Measurements from ENCODE around the gene TMEM222. TPM values are rescaled to one million over a fixed set of nuclear protein-coding genes. Genes with fewer than 3 reads are reported as not detected.

The TMEM222 gene
- total RNA-seq, 1 experiment from 2014 or later, result 57.4 TPM

DNA sequence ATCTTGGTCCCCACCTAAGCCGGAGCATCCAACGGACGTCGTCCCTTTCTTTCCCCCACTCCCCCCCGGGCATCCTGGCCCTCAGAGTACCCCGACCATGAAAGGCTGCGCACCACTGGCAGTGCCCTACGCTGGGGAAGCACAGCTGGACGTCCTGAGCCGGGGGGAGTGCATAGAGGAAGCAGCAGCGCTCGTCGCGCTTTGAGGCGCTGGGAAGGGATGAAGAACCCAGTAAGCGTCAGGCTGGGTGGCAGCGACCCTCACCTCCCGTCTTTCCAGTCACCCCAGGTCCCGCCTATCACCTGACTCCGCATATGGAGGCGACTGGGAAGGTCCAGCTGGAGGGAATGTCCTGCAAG, 39.1 kb downstream of the TMEM222 start:
- no TSS peak for BruUV-seq (replicated peaks)
- H3K27me3 ChIP-seq (ENCODE audit: low read length), result no peaks in the 10 kb centered on the region
- no peaks in the 10 kb centered on the region for H3F3A ChIP-seq (ENCODE audit: low read length, unreplicated experiment)
- H3K27ac ChIP-seq (ENCODE audit: low read length), result no peak overlapping the region
- no peak overlapping the region for H2AFZ ChIP-seq (ENCODE audit: low read length)
- H3K9ac ChIP-seq (ENCODE audit: low read length), result no peak overlapping the region
- H3K36me3 ChIP-seq (ENCODE audit: low read depth, low read length), result peaks cover 10% of the 10 kb centered on the region
- ChIA-PET POLR2A (ENCODE audit: unreplicated experiment) (no interaction called here), CTCF (no interaction called here)
- H3K4me3 ChIP-seq (ENCODE audit: low read length), result no peak overlapping the region
- peaks cover 6% of the 10 kb centered on the region for H3K4me1 ChIP-seq (ENCODE audit: insufficient read depth, low read length)
- H3K9me3 ChIP-seq (ENCODE audit: low read length), result no peaks in the 10 kb centered on the region
- ATAC-seq, result no peak
- H3K79me2 ChIP-seq (ENCODE audit: low read length), result peaks cover 10% of the 10 kb centered on the region
- H4K20me1 ChIP-seq (ENCODE audit: low read length), result no peaks in the 10 kb centered on the region
- no peak for DNase-seq
- no peak for TF ChIP-seq EZH2phosphoT487 (IDR thresholded peaks at IDR 0.05; ENCODE audit: borderline replicate concordance, low read length)
- no peak for TF ChIP-seq EZH2 (IDR thresholded peaks at IDR 0.05; ENCODE audit: low read length, unreplicated experiment)
- TF ChIP-seq, protein P1, sequence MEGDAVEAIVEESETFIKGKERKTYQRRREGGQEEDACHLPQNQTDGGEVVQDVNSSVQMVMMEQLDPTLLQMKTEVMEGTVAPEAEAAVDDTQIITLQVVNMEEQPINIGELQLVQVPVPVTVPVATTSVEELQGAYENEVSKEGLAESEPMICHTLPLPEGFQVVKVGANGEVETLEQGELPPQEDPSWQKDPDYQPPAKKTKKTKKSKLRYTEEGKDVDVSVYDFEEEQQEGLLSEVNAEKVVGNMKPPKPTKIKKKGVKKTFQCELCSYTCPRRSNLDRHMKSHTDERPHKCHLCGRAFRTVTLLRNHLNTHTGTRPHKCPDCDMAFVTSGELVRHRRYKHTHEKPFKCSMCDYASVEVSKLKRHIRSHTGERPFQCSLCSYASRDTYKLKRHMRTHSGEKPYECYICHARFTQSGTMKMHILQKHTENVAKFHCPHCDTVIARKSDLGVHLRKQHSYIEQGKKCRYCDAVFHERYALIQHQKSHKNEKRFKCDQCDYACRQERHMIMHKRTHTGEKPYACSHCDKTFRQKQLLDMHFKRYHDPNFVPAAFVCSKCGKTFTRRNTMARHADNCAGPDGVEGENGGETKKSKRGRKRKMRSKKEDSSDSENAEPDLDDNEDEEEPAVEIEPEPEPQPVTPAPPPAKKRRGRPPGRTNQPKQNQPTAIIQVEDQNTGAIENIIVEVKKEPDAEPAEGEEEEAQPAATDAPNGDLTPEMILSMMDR (conservative IDR thresholded peaks at IDR 0.05; ENCODE audit: low read depth, low read length), result no peak
- no peaks in the 10 kb centered on the region for H3K9me2 ChIP-seq (replicated peaks; ENCODE audit: low read length)
- intact Hi-C loops (cut with micrococcal nuclease), result no loop called here
- H3K4me2 ChIP-seq (ENCODE audit: low read length), result no peak overlapping the region

DNA sequence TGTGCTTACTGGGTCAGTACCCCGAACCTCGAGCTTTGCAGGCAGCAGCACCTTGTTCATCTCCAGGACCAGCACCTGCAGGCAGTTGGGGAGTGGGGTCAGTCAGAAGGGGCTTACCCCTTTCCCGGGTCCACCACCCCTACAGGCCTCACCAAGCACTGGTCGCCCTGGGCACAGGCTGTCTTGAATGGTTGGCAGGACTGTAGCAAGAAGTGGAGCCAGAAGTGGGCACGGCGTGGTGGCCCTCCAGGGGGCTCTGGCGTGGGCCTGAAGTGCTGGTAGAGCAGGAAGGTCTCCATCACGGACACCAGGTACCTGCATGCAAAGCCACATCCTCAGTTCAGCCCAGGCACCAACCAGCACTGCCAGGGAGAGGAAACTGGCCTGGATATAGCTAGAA, 39.6 kb downstream of the TMEM222 start:
- CTCF ChIA-PET, result no interaction called here
- Histone ChIP-seq H3K4me2 (ENCODE audit: low read length) (no peak overlapping the region), H3K79me2 (ENCODE audit: low read length) (peaks cover 10% of the 10 kb centered on the region), H3K4me3 (ENCODE audit: low read length) (no peak overlapping the region), H3F3A (ENCODE audit: low read length, unreplicated experiment) (no peaks in the 10 kb centered on the region), H4K20me1 (ENCODE audit: low read length) (no peaks in the 10 kb centered on the region), H3K27ac (ENCODE audit: low read length) (no peak overlapping the region), H3K36me3 (ENCODE audit: low read depth, low read length) (peaks cover 10% of the 10 kb centered on the region), H3K4me1 (ENCODE audit: insufficient read depth, low read length) (peaks cover 6% of the 10 kb centered on the region), H2AFZ (ENCODE audit: low read length) (no peak overlapping the region), H3K27me3 (ENCODE audit: low read length) (no peaks in the 10 kb centered on the region), H3K9me3 (ENCODE audit: low read length) (no peaks in the 10 kb centered on the region), H3K9ac (ENCODE audit: low read length) (no peak overlapping the region), H3K9me2 (replicated peaks; ENCODE audit: low read length) (no peaks in the 10 kb centered on the region)
- ATAC-seq, result no peak
- POLR2A ChIA-PET (ENCODE audit: unreplicated experiment), result no interaction called here
- intact Hi-C loops (cut with micrococcal nuclease), result no loop called here
- TF ChIP-seq EZH2 (IDR thresholded peaks at IDR 0.05; ENCODE audit: low read length, unreplicated experiment) (no peak), EZH2phosphoT487 (IDR thresholded peaks at IDR 0.05; ENCODE audit: borderline replicate concordance, low read length) (no peak)
- TF ChIP-seq, protein P1 (conservative IDR thresholded peaks at IDR 0.05; ENCODE audit: low read depth, low read length), result no peak
- no TSS peak for BruUV-seq (replicated peaks)
- no peak for DNase-seq

DNA sequence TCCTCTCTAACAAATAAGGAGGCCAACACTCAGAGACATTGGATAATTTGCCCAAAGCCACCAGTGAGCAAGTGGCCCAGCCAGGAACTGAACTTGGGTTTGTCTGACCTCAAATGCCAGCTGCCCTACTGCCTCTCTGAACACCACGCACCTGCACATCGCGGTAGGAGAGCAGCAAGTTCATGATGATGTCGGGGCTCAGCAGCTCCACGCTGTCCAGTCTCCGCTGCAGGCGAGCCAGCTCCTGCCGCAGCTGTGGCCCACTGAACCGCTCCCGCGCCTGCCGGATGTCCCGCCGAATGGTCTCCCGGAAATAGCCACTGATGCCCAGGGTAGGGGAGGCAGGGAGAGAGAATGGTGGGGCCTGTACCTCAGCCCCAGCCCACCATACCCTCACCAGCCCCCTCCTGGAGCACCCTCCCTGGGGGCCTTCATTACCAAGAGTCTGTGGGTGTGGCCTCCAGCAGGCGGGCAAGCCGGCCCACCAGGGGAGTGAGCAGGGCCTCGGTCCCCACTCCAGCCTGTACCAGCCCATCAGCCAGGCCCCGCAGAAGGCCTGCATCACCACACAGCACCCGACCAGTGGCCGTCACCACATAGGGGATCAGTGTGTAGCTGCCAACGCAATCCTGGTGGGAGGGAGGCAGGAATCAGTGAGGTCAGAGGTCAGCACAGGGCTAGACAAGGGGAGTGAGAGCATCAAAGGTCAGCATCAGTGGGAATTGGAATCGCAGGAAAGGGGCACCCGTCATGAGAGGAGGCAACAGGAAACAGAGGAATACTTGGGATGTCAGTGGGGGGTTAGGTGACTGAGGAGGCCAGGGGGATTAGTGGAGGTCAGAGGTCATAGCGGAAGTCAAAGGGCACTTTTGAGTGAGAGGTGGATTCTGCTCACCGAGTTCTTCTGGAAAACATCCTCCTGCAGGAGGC, 42.1 kb downstream of the TMEM222 start:
- CTCF ChIA-PET, result no interaction called here
- H3K9me3 ChIP-seq (ENCODE audit: low read length), result no peaks in the 10 kb centered on the region
- H3K79me2 ChIP-seq (ENCODE audit: low read length), result peaks cover 10% of the 10 kb centered on the region
- no peak overlapping the region for H3K9ac ChIP-seq (ENCODE audit: low read length)
- H3K4me2 ChIP-seq (ENCODE audit: low read length), result no peak overlapping the region; the same call in 1 of the 2 replicates
- POLR2A ChIA-PET (ENCODE audit: unreplicated experiment), result no interaction called here
- H3K36me3 ChIP-seq (ENCODE audit: low read depth, low read length), result no peaks in the 10 kb centered on the region; the same call in 1 of the 2 replicates
- TF ChIP-seq EZH2phosphoT487 (IDR thresholded peaks at IDR 0.05; ENCODE audit: borderline replicate concordance, low read length) (no peak), EZH2 (IDR thresholded peaks at IDR 0.05; ENCODE audit: low read length, unreplicated experiment) (no peak)
- TF ChIP-seq, protein P1 (conservative IDR thresholded peaks at IDR 0.05; ENCODE audit: low read depth, low read length), result no peak
- H3K4me3 ChIP-seq (ENCODE audit: low read length), result no peak overlapping the region
- no TSS peak for BruUV-seq (replicated peaks)
- no peaks in the 10 kb centered on the region for H3K27me3 ChIP-seq (ENCODE audit: low read length)
- intact Hi-C loops (cut with micrococcal nuclease), result loop anchor here (2.0 kb wide), 1 partner anchor 25 kb away; no protein-coding TSS in a partner anchor
- H4K20me1 ChIP-seq (ENCODE audit: low read length), result no peaks in the 10 kb centered on the region
- H2AFZ ChIP-seq (ENCODE audit: low read length), result no peak overlapping the region
- no peak overlapping the region for H3K27ac ChIP-seq (ENCODE audit: low read length)
- H3K9me2 ChIP-seq (replicated peaks; ENCODE audit: low read length), result no peaks in the 10 kb centered on the region
- no peak for ATAC-seq
- H3F3A ChIP-seq (ENCODE audit: low read length, unreplicated experiment), result no peaks in the 10 kb centered on the region
- H3K4me1 ChIP-seq (ENCODE audit: insufficient read depth, low read length), result peaks cover 13% of the 10 kb centered on the region
- DNase-seq, result no peak

Data from PC-3 (cell line).